Epidermal melanocyte (primary cell): ENCODE measurements around the gene RASL10B.

Source experiments
- DNase-seq: peaks from one replicate; pipeline ENCODE4 v3.0.0; 2011; ENCODE audit warnings: low spot score; ENCODE audit not compliant: insufficient read length

Gene RASL10B

DNA sequence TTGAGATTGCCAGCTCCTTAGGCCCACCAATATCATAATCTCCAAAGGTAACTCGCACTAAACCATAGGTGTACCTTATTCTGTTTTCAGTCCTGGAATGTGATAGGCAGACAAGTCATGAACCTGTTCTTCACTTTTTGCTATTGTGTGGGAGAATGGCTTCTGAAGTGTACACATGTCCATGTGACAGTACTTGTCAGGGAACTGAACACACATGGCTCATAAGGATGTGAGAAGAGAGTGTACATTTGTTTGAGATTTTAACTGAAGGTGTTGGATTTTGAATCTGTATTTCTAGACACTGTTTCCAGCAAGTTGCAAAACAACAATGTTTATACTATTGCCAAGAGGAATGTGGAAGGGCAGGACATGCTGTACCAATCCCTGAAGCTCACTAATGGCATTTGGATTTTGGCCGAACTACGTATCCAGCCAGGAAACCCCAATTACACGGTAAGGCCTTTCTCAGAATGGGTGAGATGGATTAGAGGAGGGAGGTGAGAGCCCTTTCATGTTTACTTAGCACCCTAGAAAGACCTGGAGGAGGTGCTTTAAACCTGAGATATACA, 14.5 kb upstream of the RASL10B start:
- no peak for DNase-seq

DNA sequence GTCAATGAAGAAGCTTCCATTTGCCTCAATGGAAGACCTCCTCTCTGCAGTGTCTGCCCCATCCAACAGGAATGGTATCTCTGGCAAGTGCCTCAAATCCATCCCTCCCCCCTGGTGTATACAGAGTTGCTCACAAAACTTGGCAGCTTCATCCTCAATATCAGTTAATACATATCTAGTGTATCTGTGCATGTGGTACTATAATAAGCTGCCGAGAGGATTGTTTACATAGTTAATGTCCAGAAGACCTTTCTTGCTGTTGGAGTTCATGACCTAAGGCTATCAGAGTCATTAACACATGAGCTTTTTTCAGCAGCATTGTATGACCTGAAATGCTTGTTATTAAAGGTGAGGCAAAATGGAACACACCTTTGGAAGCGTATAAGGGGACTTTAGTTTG, 14.0 kb upstream of the RASL10B start:
- DNase-seq = no peak

DNA sequence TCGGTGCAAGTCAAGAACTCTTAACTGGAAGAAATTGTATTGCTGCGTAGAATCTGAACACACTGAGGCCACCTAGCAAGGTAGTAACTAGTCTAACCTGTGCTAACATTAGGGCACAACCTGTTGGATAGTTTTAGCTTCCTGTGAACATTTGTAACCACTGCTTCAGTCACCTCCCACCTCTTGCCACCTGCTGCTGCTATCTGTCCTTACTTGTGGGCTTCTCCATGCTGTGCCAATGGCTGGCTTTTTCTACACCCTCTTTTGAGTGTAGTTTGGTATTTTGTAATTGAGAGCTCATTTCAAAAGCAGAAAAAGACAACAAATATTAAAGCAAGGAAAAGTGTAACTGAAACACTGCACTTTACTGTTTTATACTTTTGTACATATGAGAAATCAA, 7.7 kb upstream of the RASL10B start:
- DNase-seq = no peak

DNA sequence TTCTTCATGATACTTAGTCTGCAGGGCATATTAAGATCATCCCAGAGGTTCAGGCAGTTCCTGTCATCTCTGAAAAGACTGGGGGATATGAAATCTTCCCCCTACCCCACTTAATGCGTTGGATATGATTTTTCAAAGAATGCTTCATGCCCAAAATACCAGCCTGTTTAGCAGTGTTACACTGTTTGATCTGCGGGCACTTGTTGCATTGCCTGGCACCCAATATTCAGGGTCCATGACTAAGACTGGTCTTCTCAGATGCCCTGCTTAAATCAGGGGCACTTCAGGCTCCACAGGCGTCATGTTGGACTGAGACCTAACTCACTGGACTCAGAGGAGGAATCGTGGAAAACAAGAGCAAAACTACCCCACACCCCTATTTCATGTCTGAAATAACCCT, 6.4 kb upstream of the RASL10B start:
- no peak for DNase-seq

DNA sequence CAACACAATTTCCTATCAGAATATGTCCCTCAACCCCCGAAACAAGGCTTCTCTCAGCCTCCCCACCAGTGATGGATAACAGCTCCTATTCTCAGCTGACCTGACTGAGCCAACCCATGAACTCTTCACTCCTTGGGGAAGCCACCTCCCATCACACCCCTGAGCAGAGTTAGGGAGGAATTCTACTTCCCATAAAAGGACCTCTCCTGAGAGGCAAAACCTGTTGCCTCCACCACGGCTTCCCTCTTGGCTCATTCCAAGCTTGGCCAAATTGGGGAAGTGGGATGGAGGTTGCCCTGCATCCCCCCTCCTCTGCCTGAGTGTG, 5.7 kb upstream of the RASL10B start:
- no peak for DNase-seq

DNA sequence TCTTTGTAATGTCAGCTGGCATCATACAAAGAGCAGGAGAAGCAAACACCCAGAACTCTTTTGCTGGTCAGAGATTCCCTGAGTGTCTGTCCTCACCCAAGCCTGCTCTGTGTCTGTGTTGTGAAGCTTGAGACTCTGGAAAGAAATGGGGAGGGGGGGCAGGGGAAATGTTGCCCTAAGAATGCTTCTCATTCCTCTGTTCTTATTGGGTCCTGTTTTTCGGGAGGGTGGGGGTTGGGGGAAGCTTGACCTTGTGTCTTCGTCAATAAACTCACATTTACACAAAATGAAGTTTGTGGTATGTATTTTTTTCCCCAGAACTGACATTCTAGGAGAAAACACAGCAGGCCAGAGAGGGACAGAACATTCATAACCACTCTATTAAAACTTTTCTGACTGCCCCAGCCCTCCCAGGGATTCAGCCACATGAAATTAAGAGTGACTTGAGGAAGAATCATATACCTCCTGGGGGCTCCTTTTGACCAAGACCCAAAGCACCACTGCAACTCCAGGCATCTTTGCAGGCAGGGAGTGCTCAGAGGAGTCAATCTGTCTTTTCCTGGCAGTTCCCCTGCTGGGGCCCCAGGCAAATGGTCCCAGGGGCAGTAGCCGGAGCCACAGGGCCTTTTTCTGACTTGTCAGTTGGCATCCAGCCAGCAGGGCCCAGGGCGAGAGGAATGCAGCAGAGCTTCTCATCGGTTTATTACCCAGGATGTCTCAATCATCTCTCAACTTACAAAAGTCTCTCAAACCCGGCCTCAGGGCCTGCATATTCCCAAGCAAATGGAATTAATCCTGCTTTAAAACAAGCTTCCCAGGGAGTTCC, 5.1 kb upstream of the RASL10B start:
- DNase-seq = peak; percentile 75

DNA sequence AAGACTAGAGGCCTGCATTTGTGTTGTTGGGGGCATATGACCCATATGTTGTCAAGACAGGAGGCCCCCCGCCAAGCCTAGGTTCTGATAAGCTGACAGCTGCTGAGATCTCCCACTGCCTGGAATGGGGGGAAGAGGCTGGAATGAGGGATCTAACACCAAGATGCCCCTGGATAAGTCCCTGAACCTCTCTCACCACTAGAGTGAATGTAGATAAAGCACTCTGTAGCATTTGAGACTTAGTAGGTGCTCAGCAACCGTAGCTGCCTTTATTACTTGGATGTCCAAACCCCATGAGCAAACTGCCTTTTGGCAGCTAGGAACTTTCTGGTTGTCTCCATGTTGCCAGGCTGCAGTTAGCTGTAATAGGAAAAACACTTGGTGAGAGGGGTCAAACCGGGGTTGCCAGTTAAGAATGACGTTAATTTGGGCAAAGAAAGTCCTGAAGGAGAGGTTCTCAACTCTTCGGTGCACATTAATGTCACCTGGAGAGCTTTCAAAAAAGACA, 4.4 kb upstream of the RASL10B start:
- DNase-seq = no peak

DNA sequence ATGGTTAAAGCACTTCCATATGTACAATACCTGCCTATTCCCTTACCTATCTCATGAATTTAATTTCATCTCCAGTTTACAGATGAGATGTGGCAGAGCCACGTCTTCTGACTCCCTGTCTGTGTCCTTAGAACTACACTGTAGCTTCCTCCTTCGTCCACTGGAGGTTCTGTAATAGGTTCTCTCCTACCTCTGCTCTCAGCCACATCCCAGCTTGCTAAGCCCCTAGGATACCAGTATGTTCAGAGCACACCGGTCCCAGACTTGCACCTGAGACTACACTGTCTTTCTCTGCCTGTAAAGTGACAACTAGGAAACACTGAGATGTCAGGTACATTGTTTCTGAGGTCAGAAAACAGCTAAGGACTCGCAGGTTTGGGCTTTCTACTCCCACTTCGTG, 3.8 kb upstream of the RASL10B start:
- no peak for DNase-seq

DNA sequence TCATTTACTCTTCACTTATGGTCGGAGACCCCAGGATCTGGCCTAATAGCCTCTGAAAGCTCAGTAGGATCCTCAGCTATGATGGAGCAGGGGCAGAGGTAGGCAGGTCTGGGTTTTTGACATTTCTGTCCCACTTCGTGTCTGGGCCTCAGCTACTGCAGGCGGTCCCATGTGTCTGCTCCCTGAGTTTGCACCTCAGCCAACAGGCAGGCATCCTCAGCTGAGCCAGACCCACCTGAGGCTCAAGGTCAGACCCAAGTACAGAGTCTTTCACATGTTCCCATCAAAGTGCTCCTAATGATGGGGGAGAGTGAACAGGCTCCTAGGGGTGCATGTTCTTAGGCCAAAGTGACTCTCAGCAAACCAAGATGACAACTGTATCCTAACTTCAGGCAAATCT, 2.9 kb upstream of the RASL10B start:
- DNase-seq = no peak

DNA sequence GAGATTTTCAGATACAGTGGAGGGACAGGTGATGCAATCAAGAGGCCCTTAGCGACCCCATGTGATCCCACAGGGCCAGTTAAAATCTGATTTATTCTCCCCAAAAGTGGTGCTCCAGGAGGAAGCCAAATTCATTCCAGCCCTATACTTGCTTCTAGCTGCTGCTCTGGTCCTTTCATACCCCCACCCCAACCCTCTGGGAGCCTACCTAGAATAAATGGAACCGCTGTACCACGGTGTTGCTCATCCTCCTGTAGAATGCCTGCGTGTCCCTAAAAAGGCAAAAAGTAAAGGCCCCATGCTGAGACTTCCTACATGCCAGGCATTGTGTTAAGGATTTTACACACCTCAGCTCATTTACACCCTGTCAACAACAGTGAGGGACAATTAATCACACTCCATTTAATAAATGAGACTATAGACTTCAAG, 2.0 kb upstream of the RASL10B start:
- no peak for DNase-seq

DNA sequence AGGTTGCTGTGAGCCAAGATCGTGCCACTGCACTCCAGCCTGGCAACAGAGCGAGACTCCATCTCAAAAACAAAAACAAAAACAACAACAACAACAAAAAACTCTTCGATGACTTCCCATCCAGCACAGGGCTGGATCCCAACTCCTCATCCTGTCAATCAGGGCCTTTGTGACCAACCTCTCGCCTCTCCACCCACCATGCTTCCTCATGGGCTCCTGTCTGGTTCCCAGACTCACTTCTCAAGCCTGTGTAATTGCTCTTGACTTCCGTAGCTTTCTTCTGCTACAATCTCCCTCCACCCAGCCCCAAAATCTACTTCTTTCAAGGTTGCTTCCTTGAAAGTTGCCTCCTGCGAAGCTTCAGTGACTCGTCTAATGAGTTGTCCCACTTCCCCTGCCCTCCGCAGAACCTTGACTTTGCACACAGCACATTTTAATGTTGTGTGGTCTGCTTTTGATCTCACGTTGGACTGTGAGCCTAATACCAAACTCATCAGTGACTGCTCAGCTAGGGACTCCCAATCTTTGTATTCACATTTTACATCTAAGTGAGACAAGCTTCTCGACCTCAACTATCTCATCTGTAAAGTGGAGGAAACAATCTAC, 936 bp upstream of the RASL10B start:
- DNase-seq = no peak

DNA sequence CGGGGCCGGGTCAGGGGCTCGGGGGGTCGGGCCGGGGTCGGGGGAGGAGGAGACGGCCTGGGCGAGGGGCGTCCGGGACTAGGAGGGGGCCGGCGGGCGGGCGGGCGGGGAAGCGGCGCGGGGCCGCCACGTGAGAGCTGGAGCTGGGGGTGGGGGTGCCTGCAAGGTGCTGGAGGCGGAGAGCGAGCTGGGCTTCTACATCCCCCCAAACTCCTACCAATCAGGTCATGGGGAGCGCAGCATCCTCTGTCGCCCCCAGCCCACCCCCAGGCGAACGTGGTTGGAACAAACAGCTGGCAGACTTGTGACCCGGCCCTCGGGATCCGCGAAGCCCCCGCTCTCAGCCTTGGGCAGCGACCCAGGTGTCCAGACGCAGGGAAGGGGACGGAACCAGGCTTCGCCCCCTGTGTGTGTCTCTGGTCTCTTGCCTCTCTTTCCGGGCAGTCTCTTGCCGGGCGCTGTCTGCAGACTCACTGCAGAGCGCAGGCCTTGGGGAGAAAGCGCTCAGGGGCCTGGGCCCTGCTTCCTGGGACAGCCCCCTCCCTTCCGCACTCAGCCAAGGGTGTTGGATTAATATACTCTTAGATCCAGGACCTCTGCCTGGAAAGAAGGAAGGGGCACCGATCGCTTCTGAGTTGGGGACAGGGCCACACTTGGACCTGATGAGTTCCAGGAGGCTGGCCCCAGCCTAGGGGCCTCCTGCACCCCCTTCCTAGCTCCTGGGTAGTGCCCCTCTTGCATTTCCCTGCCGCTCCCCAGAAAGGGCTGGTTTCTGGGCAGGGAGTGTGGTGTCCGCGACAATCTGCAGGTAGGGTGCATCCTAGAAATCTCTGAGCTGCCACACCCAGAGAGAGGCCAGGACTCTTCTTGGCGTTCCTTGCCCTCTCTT, 722 bp downstream of the RASL10B start:
- no peak for DNase-seq

DNA sequence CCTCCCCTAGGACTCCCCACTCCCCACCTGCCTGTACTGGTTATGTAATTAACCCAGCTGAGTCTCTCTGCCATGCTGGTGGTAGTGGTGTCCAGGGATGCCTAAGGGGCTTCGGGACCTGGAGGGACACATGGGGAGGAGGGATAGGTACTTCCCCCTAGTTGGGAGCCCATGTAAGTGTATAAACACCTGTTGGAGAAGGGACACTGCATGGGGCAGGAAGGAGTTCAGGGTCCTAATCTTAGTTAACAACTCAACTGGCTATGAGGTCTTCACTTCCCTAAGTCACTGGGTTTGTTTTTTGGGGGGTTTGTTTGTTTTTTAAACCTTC, 1.3 kb downstream of the RASL10B start:
- DNase-seq = no peak

DNA sequence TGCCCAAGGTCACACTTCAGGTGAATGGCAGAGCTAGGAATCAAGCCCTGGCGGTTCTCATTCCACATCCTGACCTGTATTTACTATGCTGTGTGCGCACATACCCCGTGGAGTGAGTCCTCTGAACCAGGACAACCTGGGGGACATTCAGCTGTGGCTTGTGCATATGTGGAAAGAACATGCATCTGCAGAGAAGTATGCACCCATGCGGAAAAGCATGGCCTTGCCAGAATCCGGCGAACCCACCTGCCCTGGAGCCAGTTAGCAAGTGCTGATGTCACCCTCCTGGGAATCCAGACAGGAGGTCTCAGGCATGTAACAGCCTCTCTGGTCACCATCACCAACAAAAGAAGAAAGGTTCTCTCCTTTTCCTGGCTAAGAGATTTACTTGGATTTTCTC, 1.9 kb downstream of the RASL10B start:
- no peak for DNase-seq

DNA sequence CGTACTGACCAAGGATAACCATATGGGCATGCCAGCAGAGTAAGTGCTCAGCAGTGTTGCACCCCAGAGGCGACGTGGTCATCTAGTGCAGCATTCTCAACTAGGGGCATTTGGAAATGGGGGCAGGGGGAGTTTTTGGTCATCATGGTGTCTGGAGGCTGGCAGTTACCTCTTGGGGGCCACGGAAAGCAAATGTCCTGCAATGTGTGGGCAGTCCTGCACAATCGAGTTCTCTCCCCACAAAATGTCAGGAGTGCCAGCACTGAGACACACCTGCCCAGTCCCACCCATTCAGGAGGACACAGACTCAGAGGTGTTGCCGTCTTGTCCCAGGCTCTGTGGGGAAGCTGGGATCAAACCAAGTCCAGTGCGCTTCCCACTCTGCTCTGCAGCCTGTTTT, 3.0 kb downstream of the RASL10B start:
- DNase-seq = no peak

DNA sequence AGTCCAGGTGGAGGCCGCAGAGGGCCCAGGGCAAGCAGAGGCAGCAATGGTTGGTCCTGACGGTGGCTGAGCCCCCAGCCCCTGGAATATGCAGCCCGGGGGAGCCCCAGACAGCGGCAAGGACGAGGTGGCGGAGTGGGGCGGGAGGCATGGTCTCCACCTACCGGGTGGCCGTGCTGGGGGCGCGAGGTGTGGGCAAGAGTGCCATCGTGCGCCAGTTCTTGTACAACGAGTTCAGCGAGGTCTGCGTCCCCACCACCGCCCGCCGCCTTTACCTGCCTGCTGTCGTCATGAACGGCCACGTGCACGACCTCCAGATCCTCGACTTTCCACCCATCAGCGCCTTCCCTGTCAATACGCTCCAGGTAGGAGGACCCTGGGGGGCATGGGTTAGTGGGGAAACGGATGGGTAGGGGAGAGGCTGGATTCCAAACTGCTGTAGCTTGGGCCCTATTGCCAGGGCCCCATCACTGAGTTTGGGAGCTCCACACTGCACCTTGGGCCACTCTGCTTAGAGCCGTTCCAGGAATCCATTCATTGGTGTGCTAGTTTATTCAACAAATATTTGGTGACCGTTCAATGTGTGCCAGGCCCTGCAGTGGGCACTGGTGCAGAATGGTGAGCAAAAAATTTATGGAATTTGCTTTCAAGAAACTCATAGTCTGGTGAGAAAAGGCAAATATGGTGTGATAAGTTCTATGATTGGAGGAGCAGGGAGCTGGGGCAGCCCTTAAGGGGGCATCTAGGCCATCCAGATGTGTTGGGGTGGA, 3.8 kb downstream of the RASL10B start:
- DNase-seq = no peak

DNA sequence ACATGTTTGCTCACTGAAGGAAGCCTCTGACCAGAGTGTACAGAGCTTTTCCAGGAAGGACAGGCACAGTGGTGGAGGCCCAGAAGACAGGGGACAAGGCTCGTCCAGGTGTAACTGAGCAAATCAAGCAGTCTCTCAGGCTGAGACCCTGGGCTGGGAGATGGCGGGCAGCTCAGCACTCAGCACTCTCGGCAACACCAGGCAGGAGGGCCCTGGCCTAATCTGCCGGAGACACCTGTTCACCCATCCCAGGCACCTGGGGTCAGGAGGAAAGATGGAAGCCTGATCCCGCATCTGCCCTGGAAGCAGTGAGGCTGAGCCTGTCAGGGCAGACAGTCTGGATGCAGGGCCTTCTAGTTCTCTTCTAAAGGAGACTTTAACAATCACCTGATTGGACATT, 4.8 kb downstream of the RASL10B start:
- DNase-seq = no peak

DNA sequence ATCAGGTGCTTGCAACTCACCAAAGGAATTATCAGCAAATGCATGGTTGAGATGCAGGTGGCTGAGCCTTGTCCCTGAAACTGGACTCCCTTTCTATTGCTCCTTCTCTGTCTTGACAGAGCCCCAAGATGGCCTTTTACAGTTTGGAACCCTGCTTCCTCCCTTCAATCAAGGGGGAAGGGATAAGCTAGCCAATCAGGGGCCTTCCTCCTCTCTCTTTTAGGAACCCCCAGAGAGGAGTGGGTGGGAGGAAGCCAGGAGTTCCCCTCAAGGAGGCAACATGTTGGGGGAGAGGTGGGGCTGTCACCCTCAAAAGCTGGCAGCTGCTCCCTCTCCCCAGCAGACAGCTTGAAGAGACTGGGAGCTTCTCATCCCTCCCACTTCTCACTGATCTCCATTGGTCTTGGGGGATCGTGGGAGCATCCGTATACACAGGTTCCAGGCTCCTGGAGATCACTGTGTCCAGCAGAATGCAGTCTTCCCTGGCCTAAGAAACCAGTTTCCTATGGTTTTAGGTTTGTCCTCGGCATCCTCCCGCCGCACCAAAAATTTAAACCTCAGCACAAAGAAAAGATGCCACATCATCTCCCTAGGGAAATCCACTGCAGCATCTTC, 7.2 kb downstream of the RASL10B start:
- no peak for DNase-seq

DNA sequence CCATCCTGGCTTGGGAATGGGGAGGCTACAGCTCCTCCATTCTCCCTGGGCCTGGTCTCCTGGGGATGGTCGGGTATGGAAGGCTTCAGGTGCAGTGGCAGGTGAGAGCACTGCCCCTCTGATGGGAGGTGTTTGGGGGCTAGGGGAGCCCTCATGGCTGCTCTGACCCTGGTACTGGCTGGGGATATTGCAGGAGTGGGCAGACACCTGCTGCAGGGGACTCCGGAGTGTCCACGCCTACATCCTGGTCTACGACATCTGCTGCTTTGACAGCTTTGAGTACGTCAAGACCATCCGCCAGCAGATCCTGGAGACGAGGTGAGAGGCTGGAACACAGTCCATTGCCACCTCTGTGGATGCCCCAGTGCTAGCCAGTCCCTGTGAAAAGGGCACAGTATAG, 8.8 kb downstream of the RASL10B start:
- DNase-seq = no peak

DNA sequence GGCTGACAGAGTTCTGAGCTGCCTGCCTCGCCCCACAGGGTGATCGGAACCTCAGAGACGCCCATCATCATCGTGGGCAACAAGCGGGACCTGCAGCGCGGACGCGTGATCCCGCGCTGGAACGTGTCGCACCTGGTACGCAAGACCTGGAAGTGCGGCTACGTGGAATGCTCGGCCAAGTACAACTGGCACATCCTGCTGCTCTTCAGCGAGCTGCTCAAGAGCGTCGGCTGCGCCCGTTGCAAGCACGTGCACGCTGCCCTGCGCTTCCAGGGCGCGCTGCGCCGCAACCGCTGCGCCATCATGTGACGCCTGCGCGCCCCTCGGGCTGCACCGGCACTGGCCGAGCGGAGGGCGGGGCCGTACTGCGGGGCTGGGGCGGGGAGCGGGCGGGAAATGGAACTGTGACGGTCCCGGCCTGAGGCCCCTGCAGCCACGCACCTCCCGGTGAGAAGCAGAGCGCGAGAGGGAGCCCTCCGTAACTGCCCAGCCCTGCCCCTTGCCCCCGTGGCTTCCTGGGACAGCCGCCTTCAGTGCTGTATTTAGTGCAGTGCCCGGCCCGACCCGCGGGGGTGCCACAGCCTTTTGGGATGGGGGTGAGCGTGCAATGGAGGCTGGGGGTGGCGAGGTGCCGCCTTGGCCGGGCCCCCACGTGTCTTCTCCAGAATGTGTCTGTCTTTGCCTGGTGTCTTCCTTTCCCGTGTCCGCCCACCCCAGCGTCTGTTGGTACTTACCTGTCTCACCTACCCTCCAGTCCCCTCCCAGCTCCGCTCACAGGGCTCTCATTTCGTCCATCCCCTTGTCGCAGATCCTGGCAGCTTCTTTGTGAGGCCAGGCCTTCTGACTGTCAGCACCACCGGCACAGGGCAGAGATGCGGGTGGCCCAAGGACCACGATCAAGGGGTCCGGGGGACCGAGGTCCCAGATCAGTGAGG, 9.8 kb downstream of the RASL10B start:
- DNase-seq = no peak
